ENCODE measurements around the gene ECM2.

DNA sequence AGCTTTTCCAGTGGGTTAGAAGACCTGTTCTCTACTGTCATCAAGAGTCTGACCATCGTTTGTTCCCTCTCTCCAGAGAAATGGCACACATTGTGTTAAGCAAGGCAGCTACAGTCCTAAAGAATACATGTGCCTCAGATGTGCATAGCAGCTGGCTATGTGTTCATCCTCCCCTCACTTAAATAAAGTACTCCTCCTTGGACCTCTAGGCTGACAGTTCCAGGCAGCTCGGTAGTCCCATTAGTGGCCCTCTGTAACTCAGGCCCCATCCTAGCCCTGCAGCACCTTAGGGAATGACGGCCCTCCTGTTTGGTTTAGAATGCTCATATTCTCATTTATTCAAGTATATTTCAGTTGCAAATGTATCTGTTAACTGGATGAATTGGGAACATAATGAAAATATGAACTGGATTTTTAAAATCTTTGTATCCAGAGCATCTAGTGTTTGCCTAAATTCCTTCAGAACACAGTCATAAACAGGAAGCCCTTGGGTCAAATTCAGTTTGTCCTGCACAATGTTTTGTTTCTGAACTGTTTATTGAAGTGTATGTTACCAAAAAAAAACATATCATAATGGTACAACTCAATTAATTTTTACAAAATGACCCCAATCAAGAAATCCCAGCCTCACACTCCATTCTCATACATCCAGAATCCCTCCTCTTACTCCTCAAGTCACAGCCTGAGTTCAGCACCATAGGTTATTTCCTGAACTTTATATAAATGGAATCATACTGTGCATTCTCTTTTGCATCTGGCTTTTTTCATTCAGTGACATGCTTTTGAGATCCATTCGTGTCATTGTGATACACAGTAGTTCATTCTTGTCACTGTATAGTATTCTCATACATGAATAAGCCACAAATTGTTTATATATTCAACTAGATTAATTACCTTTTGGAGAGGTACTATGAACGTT is 51.9 kb downstream of the ECM2 start:
- no peak for TF ChIP-seq CTCF (IDR thresholded peaks at IDR 0.05)
- TF ChIP-seq POLR2A (IDR thresholded peaks at IDR 0.05): no peak

Data from testis (tissue), 2 donors.